Fibroblast of the aortic adventitia (primary cell): Measurements from ENCODE around the gene INSYN2A. TPM values are rescaled to one million over a fixed set of nuclear protein-coding genes. Genes with fewer than 3 reads are reported as not detected.

Experiments used
- DNase-seq: peaks from one replicate; pipeline ENCODE4 v3.0.0-alpha.2; 2010; ENCODE audit warnings: low read depth
- H3K4me3 ChIP-seq: 2 replicates; pipeline ENCODE4 v1.5.1; 2011; ENCODE audit warnings: low read depth, mild to moderate bottlenecking, control low read depth, low read length, moderate library complexity
- CTCF ChIP-seq: IDR thresholded peaks from 2 replicates; pipeline ENCODE4 v1.5.1; 2011; ENCODE audit warnings: mild to moderate bottlenecking, low read length, control low read depth, inconsistent platforms; ENCODE audit not compliant: insufficient read depth
- total RNA-seq: library from RNA; depleted of rRNA; stranded (reverse); fragments of >200 nt; gene quantifications from 2 replicates; pipeline ENCODE4 v1.2.3, GENCODE V29; 2012; ENCODE audit warnings: low replicate concordance

INSYN2A gene
- total RNA-seq, 1 donor = 0.27 TPM

- DNase-seq = no peak
- TF ChIP-seq CTCF = no peak
- H3K4me3 ChIP-seq = no peak overlapping the region
Observed at GRCh38 chr10:127189226-127189625, 7.2 kb downstream of the INSYN2A start.

GRCh38 chr10:127186813-127187212 is 9.6 kb downstream of the INSYN2A start:
- no peak for TF ChIP-seq CTCF
- DNase-seq = no peak
- H3K4me3 ChIP-seq = no peak overlapping the region

- H3K4me3 ChIP-seq = no peak overlapping the region
- TF ChIP-seq CTCF = no peak
- DNase-seq = no peak
Observed at GRCh38 chr10:127184582-127184981, 11.8 kb downstream of the INSYN2A start.

GRCh38 chr10:127182161-127182560 is 14.2 kb downstream of the INSYN2A start:
- no peak for DNase-seq
- no peak for TF ChIP-seq CTCF

GRCh38 chr10:127179612-127180250 is 16.7 kb downstream of the INSYN2A start:
- no peak for DNase-seq
- TF ChIP-seq CTCF = no peak
- no peak overlapping the region for H3K4me3 ChIP-seq

More at GRCh38 chr10:127182161-127182560, 14.2 kb downstream of the INSYN2A start:
- H3K4me3 ChIP-seq = no peak overlapping the region

GRCh38 chr10:127176649-127177048 is 19.7 kb downstream of the INSYN2A start:
- DNase-seq = no peak
- no peak overlapping the region for H3K4me3 ChIP-seq
- TF ChIP-seq CTCF = no peak
